HG03432 (cell line): ENCODE results near the gene VWA5A.
"Not testable (repeated sequence)": the region's sequence is repeated elsewhere in the genome, so short reads cannot be mapped to it uniquely, and the experiment has no call there.

ENCODE experiments used
- ATAC-seq: cut with Tn5 transposase; IDR thresholded peaks from one replicate; pipeline ENCODE4 v1.9.1; 2021; ENCODE audit warnings: mild to moderate bottlenecking, moderate library complexity; ENCODE audit not compliant: unreplicated experiment

The VWA5A gene

DNA sequence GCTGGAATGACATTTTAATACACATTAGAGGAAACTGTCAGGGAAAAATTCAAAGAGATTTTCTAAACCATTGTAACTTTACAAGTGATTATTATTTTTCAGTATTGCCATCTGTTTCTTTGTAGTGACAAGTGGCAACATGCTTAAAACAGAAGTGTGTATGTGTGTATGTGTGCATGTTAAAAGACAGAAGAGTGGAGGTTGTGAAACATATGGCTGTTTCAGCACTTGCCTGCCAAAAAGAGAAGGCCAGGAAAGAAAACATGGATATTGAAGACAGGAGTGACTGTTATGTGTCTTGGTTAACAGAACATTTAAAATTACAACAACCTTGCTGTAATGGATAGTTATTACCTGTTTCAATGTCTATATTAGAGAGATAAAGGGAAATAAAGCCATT, 24.3 kb upstream of the VWA5A start:
- ATAC-seq: no peak

DNA sequence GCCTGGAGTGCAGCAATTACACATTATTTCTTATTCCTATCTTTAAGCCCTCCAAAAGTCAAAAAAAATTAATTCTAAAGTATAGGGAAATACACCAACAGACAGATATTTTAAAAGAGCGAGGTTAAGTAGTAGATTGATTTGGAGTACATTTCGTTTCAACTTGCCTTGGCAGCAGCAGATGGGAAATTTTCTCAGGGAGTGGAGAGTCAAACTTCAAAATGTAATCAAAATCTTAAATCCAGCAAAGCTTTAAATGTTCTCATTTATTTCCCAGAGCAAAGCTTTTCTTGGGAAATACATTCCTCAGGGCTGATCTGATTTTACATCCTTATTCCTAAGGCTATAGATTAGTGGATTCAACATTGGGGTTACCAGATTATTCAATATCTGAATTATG, 21.9 kb upstream of the VWA5A start:
- no peak for ATAC-seq

- no peak for ATAC-seq
These were observed 20.5 kb upstream of the VWA5A start for GRCh38 chr11:124094731-124095130.

GRCh38 chr11:124096364-124096763, 18.9 kb upstream of the VWA5A start:
- ATAC-seq: no peak

- ATAC-seq: no peak
These were observed 17.1 kb upstream of the VWA5A start for GRCh38 chr11:124098141-124098540.

GRCh38 chr11:124101737-124102136, 13.5 kb upstream of the VWA5A start:
- no peak for ATAC-seq

GRCh38 chr11:124108156-124108555, 7.1 kb upstream of the VWA5A start:
- peak; percentile 68 for ATAC-seq

GRCh38 chr11:124109377-124109776, 5.9 kb upstream of the VWA5A start:
- ATAC-seq: peak; percentile 56

DNA sequence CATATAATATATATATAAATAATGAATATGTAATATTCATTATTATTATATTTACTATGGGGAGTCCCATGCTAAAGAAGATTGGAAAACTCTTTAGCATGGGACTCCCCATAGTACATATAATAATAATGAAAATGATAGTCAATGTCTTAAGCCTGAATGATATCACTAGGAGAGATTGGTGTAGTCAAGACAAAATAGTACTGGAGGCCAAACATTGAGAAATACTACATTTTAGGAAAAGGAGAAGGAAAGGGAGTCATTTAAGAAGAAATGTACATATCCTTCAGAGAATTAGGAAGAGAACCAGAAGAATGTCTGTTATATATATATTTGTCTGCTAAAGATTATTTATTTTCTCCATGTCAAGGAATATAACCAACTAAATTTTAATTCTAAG, 5.0 kb upstream of the VWA5A start:
- no peak for ATAC-seq

GRCh38 chr11:124113890-124114289, 1.4 kb upstream of the VWA5A start:
- ATAC-seq: no peak

GRCh38 chr11:124115782-124116616, 749 bp downstream of the VWA5A start:
- ATAC-seq: peak; percentile 41

GRCh38 chr11:124119103-124119502, 3.9 kb downstream of the VWA5A start:
- no peak for ATAC-seq

DNA sequence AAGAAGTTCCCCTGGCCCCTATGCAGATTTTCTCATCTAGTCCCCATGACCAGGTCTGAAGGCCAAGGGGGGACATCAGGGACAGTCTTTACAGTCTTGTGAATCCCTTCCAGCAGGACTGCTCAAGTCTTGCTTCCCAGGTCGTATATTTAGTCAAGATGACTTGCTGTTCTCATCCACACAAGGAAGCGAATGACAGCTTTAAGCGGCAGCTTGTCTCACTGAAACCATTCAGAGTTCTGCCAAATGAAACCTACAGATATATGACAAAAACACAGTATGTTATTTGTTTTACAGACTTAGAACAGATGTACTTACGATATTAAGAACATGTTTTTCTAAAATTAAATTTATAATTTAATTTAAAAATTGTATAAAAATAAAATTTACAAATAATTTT, 5.6 kb downstream of the VWA5A start:
- ATAC-seq: no peak

GRCh38 chr11:124122123-124122522, 6.9 kb downstream of the VWA5A start:
- ATAC-seq: no peak

DNA sequence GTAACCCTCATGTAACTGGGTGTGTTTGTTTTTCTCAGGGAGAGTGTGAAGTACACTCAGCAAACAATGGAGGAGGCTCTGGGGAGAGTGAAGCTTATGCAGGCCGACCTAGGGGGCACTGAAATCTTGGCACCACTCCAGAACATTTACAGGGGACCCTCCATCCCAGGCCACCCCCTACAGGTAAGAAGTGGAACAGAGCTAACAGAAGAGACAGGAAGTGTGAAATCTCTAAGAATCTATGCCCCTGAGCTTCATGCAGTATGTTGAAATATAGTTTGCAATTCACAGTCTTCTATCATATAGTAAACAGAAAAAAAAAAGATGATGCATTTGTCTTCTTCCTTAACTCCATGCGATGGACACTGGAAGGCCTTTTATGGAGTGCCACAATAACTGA, 8.4 kb downstream of the VWA5A start:
- ATAC-seq: no peak

DNA sequence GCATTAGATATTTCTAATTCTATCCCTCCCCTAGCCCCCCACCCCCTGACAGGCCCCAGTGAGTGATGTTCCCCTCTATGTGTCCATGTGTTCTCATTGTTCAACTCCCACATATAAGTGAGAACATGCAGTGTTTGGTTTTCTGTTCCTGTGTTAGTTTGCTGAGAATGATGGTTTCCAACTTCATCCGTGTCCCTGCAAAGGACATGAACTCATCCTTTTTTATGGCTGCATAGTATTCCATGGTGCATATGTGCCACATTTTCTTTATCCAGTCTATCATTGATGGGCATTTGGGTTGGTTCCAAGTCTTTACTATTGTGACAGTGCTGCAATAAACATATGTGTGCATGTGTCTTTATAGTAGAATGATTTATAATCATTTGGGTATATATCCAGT, 11.9 kb downstream of the VWA5A start:
- not testable (repeated sequence) for ATAC-seq

- no peak for ATAC-seq
These were observed 27.8 kb downstream of the VWA5A start for GRCh38 chr11:124143034-124143433.

GRCh38 chr11:124147951-124148350, 32.7 kb downstream of the VWA5A start:
- no peak for ATAC-seq

DNA sequence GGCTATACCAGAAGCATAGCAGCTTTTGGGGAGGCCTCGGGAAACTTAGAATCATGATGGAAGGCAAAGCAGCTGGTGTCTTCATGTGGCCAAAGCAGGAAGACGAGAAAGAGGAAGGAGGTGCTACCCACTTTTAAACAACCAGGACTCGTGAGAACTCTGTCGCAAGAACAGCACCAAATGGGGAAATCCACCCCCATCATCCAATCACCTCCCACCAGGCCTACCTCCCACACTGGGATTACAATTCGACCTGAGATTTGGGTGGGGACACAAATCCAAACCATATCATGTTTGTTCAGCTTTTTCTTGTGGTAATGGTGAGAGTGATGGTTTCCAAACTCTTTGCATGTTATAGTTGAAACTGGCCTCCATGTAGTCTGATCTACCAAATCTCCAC, 35.4 kb downstream of the VWA5A start:
- ATAC-seq: no peak

DNA sequence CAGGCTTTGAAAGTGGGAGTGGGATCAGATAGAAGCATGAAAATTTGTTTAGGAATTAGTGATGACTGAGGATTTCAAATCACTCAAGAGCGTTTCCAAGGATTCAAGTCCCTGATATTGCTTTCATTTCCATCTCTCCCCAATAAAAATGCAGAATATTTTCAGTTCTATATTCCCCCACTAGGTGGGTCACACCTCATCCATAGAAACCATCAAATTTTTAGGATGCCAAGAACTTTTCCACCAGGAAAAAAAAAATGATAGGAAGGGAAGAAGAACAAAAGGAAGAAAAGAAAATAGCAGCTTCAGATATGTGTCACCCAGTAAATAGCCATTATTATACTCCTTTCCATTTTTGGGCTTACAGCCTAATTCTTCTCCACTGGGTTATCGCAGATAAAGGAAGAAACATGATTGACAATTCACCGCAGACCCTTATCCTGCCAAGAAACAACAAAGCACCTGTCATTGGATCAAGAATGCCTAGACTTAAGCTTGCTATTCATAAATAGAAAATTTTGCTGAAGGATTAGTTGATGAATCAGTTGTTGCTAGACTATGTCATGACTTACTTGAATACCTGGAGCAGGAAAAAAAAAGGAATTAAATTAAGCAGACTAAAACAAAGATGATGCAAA, 37.6 kb downstream of the VWA5A start:
- no peak for ATAC-seq

- ATAC-seq: no peak
These were observed 38.6 kb downstream of the VWA5A start for GRCh38 chr11:124153821-124154220.

DNA sequence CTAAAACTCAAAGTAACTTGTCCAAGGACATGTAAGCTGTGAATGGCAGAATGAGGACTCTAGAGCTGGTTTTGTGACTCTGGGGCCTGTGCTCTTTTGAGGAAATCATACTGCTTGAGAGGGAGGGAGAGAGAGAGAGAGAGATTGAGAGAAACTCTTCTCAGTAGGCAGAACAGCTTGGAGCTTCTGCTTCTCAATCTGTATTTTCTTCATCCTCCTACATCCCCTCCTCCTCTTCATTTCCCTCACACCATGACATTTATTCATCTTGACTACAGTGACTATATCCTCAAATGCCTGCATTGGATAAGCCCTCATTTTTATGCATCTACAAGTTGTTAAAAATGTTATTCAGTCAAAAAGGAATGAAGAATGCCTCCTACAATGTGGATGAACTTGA, 44.2 kb downstream of the VWA5A start:
- ATAC-seq: no peak

DNA sequence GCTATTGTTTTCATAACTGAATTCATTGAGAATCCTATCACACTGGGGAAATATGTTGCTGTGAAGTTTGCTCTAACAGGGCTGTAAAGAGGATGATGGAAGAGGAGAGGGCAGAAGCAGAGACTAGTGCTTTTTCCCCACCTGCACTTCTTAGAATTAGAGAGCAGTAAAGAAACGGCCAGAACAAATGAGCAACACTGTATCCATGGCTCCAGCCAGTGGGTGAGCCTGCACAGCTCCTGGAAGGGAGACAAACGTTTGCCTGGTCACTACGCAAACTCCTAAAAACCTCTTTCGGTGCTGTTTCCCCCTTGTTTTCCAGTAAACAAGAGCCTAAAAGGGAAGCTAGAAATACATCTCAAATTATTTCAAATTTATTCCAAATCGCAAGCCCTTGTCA, 45.7 kb downstream of the VWA5A start:
- ATAC-seq: no peak
